Esophagus muscularis mucosa (tissue), 4 donors: Measurements from ENCODE around the gene UNC13A. TPM values are rescaled to one million over a fixed set of nuclear protein-coding genes. Genes with fewer than 3 reads are reported as not detected.

Experiments
- DNase-seq: peaks from one replicate; pipeline ENCODE4 v3.0.0-alpha.2; 2017; ENCODE audit errors: extremely low spot score
- H3K27ac ChIP-seq, 4 donors: fragments of 200-600 bp; sonication (generic); replicated peaks in 1 of 4; 1 replicate in 3 of 4; 2 replicates in 1 of 4; pipeline ENCODE4 v1.5.1; 2016 to 2019; ENCODE audit warnings: mild to moderate bottlenecking in 1 of 4
- H3K27me3 ChIP-seq, 4 donors: fragments of 200-600 bp; sonication (generic); one replicate each; pipeline versions ENCODE4 v1.5.1 to v1.6.0; 2016 to 2019
- H3K36me3 ChIP-seq, 4 donors: fragments of 200-600 bp; sonication (generic); one replicate each; pipeline ENCODE4 v1.5.1; 2016 to 2019
- H3K4me1 ChIP-seq, 4 donors: fragments of 200-600 bp; sonication (generic); one replicate each; pipeline ENCODE4 v1.5.1; 2016 to 2019
- H3K4me3 ChIP-seq, 4 donors: fragments of 200-600 bp; sonication (generic); 1 replicate in 2 of 4; 2 replicates in 2 of 4; pipeline ENCODE4 v1.5.1; 2016 to 2019; ENCODE audit warnings: mild to moderate bottlenecking in 4 of 4, moderate library complexity in 1 of 4
- H3K9me3 ChIP-seq, 4 donors: fragments of 200-600 bp; sonication (generic); 1 replicate in 3 of 4; 2 replicates in 1 of 4; pipeline ENCODE4 v1.5.1; 2016 to 2019
- CTCF ChIP-seq, 3 experiments: fragments of 200-600 bp in 2 of 3; fragments of 450-650 bp in 1 of 3; sonication (generic) in 2 of 3; IDR thresholded peaks; one replicate each; pipeline ENCODE4 v1.5.1; 2017 to 2019; ENCODE audit warnings: antibody characterized with exemption in 3 of 3, mild to moderate bottlenecking in 2 of 3, moderate library complexity in 1 of 3
- EP300 ChIP-seq: sonication (generic); formaldehyde crosslinking; IDR thresholded peaks from one replicate; pipeline ENCODE4 v1.6.1; 2017; ENCODE audit warnings: antibody characterized with exemption
- POLR2A ChIP-seq: fragments of 450-650 bp; IDR thresholded peaks from one replicate; pipeline ENCODE4 v1.6.1; 2017; ENCODE audit warnings: antibody characterized with exemption, moderate library complexity, mild to moderate bottlenecking, low read depth
- POLR2AphosphoS5 ChIP-seq, 2 donors: sonication (generic); formaldehyde crosslinking; IDR thresholded peaks; one replicate each; pipeline ENCODE4 v1.6.1; 2017; ENCODE audit warnings: antibody characterized with exemption in 2 of 2
- WGBS: methylation state at CpG from one replicate; pipeline ENCODE4 v1.1.5; 2018; 5-methylcytosine and 5-hydroxymethylcytosine counted together
- intact Hi-C: fragments of 100-400 bp; cut with DNase I; formaldehyde crosslinking; loops from one replicate; pipeline ENCODE4 v1.15.1; 2023
- total RNA-seq, 4 donors: library from RNA; depleted of rRNA; stranded (reverse); fragments of >200 nt; gene quantifications; one replicate each; pipeline versions ENCODE4 v1.1.0 to v1.2.1, GENCODE V29; 2016

UNC13A gene
- total RNA-seq, 4 donors from 2014 or later = under 0.01 to 0.23 (median 0.18) TPM

GRCh38 chr19:17720440-17720839 lies 32.3 kb upstream of the UNC13A start:
- H3K27ac ChIP-seq = peak overlapping the region in 1 of 4 donors; percentile 72
- TF ChIP-seq POLR2AphosphoS5 (IDR thresholded peaks at IDR 0.05) (no peak), EP300 (no peak), CTCF (IDR thresholded peaks at IDR 0.05) (no peak), POLR2A (no peak)
- intact Hi-C loops = no loop called here
- H3K36me3 ChIP-seq = peaks cover 10 to 28% (median 24%) of the 10 kb centered on the region in 4 donors
- DNase-seq = no peak
- H3K9me3 ChIP-seq = no peaks in the 10 kb centered on the region
- peak overlapping the region; percentile 83 to 97 (median 88) for H3K4me3 ChIP-seq
- no peaks in the 10 kb centered on the region for H3K27me3 ChIP-seq
- H3K4me1 ChIP-seq = peaks cover 49 to 67% (median 61%) of the 10 kb centered on the region in 4 donors
- 20% methylated on average over 7 of the region's 7 CpGs for WGBS

- Histone ChIP-seq H3K27ac (peak overlapping the region; percentile 72 to 75 (median 73)), H3K4me3 (peak overlapping the region; percentile 83 to 97 (median 88)), H3K36me3 (peaks cover 5 to 22% (median 19%) of the 10 kb centered on the region in 4 donors), H3K27me3 (no peaks in the 10 kb centered on the region), H3K9me3 (no peaks in the 10 kb centered on the region), H3K4me1 (peaks cover 49 to 67% (median 61%) of the 10 kb centered on the region in 4 donors)
- no peak for DNase-seq
- TF ChIP-seq CTCF (IDR thresholded peaks at IDR 0.05) (no peak), EP300 (no peak), POLR2A (no peak), POLR2AphosphoS5 (IDR thresholded peaks at IDR 0.05) (no peak)
- WGBS = 3% methylated on average over 14 of the region's 38 CpGs
- intact Hi-C loops = no loop called here
These were observed 31.7 kb upstream of the UNC13A start for GRCh38 chr19:17719730-17720400.

GRCh38 chr19:17718947-17719711 lies 31.0 kb upstream of the UNC13A start, which contains the start of gene MAP1S:
MAP1S (plus strand) TSS chr19:17719480; CDS start chr19:17719503, 23 bp downstream.
- Histone ChIP-seq H3K9me3 (no peaks in the 10 kb centered on the region), H3K4me1 (peaks cover 49 to 67% (median 61%) of the 10 kb centered on the region in 4 donors), H3K36me3 (peaks cover 2 to 15% (median 11%) of the 10 kb centered on the region in 4 donors), H3K4me3 (peak within 1 kb of the TSS; percentile 83 to 97 (median 88)), H3K27me3 (no peaks in the 10 kb centered on the region), H3K27ac (peak within 1 kb of the TSS; percentile 72 to 75 (median 73))
- TF ChIP-seq POLR2A (peak; percentile 60), POLR2AphosphoS5 (IDR thresholded peaks at IDR 0.05) (peak; percentile 77 to 86), EP300 (no peak)
- intact Hi-C loops = no loop called here
- no peak for DNase-seq
- WGBS = 3% methylated on average over 30 of the region's 53 CpGs

GRCh38 chr19:17718550-17718946 lies 30.4 kb upstream of the UNC13A start:
- H3K36me3 ChIP-seq = peaks cover 0 to 9% (median 6%) of the 10 kb centered on the region in 4 donors
- intact Hi-C loops = no loop called here
- peak overlapping the region in 3 of 4 donors; percentile 83 to 92 (median 83) for H3K4me3 ChIP-seq
- 92% methylated on average over 4 of the region's 4 CpGs for WGBS
- no peak for DNase-seq
- H3K4me1 ChIP-seq = peaks cover 48 to 67% (median 61%) of the 10 kb centered on the region in 4 donors
- no peaks in the 10 kb centered on the region for H3K27me3 ChIP-seq
- no peak overlapping the region for H3K27ac ChIP-seq
- no peaks in the 10 kb centered on the region for H3K9me3 ChIP-seq
- TF ChIP-seq CTCF (IDR thresholded peaks at IDR 0.05) (no peak), POLR2A (no peak), EP300 (no peak), POLR2AphosphoS5 (IDR thresholded peaks at IDR 0.05) (no peak)
